ENCODE measurements around the gene FLAD1.
A peak's percentile ranks its signal among the peaks of the same experiment; 100 is the strongest.

FLAD1 gene

GRCh38 chr1:154937085-154937987 is 45.8 kb upstream of the FLAD1 start:
- Histone ChIP-seq H3K9me3 (ENCODE audit: severe bottlenecking) (no peaks in the 10 kb centered on the region), H3K36me3 (ENCODE audit: low read depth) (no peaks in the 10 kb centered on the region), H3K4me1 (ENCODE audit: insufficient read depth, poor library complexity, severe bottlenecking) (peaks cover 19% of the 10 kb centered on the region), H3K4me3 (ENCODE audit: severe bottlenecking) (peak overlapping the region; percentile 52), H3K27me3 (ENCODE audit: insufficient read depth, poor library complexity, severe bottlenecking) (no peaks in the 10 kb centered on the region), H3K27ac (ENCODE audit: poor library complexity, severe bottlenecking) (peak overlapping the region; percentile 90)
- peak; percentile 88 for DNase-seq (ENCODE audit: low spot score)
- TF ChIP-seq CTCF (IDR thresholded peaks at IDR 0.05; ENCODE audit: poor library complexity, severe bottlenecking), result no peak
- peak; percentile 62 for ATAC-seq (ENCODE audit: low read depth)

GRCh38 chr1:154937988-154938386 is 45.2 kb upstream of the FLAD1 start:
- H3K27ac ChIP-seq (ENCODE audit: poor library complexity, severe bottlenecking), result peak overlapping the region; percentile 90

GRCh38 chr1:154938604-154939399 is 44.3 kb upstream of the FLAD1 start:
- H3K36me3 ChIP-seq (ENCODE audit: low read depth), result no peaks in the 10 kb centered on the region
- ATAC-seq (ENCODE audit: low read depth) (no peak), DNase-seq (ENCODE audit: low spot score) (no peak)
- H3K4me1 ChIP-seq (ENCODE audit: insufficient read depth, poor library complexity, severe bottlenecking), result peaks cover 14% of the 10 kb centered on the region
- peak overlapping the region; percentile 90 for H3K27ac ChIP-seq (ENCODE audit: poor library complexity, severe bottlenecking)
- no peak for TF ChIP-seq CTCF (IDR thresholded peaks at IDR 0.05; ENCODE audit: poor library complexity, severe bottlenecking)
- no peaks in the 10 kb centered on the region for H3K27me3 ChIP-seq (ENCODE audit: insufficient read depth, poor library complexity, severe bottlenecking)
- H3K9me3 ChIP-seq (ENCODE audit: severe bottlenecking), result no peaks in the 10 kb centered on the region
- no peak overlapping the region for H3K4me3 ChIP-seq (ENCODE audit: severe bottlenecking)

More at GRCh38 chr1:154937988-154938386, 45.2 kb upstream of the FLAD1 start:
- H3K27me3 ChIP-seq (ENCODE audit: insufficient read depth, poor library complexity, severe bottlenecking), result no peaks in the 10 kb centered on the region
- H3K36me3 ChIP-seq (ENCODE audit: low read depth), result no peaks in the 10 kb centered on the region
- peak overlapping the region; percentile 52 for H3K4me3 ChIP-seq (ENCODE audit: severe bottlenecking)
- DNase-seq (ENCODE audit: low spot score) (no peak), ATAC-seq (ENCODE audit: low read depth) (no peak)
- no peak for TF ChIP-seq CTCF (IDR thresholded peaks at IDR 0.05; ENCODE audit: poor library complexity, severe bottlenecking)
- H3K9me3 ChIP-seq (ENCODE audit: severe bottlenecking), result no peaks in the 10 kb centered on the region
- peaks cover 14% of the 10 kb centered on the region for H3K4me1 ChIP-seq (ENCODE audit: insufficient read depth, poor library complexity, severe bottlenecking)

GRCh38 chr1:154940213-154940560 is 43.0 kb upstream of the FLAD1 start:
- DNase-seq (ENCODE audit: low spot score) (no peak), ATAC-seq (ENCODE audit: low read depth) (no peak)
- Histone ChIP-seq H3K9me3 (ENCODE audit: severe bottlenecking) (no peaks in the 10 kb centered on the region), H3K4me1 (ENCODE audit: insufficient read depth, poor library complexity, severe bottlenecking) (peaks cover 14% of the 10 kb centered on the region), H3K4me3 (ENCODE audit: severe bottlenecking) (no peak overlapping the region), H3K27me3 (ENCODE audit: insufficient read depth, poor library complexity, severe bottlenecking) (no peaks in the 10 kb centered on the region), H3K27ac (ENCODE audit: poor library complexity, severe bottlenecking) (no peak overlapping the region), H3K36me3 (ENCODE audit: low read depth) (no peaks in the 10 kb centered on the region)
- no peak for TF ChIP-seq CTCF (IDR thresholded peaks at IDR 0.05; ENCODE audit: poor library complexity, severe bottlenecking)
